ENCODE data around the gene DDT.
A peak's percentile ranks its signal among the peaks of the same experiment; 100 is the strongest.
"Not testable (repeated sequence)": the region's sequence is repeated elsewhere in the genome, so short reads cannot be mapped to it uniquely, and the experiment has no call there.

The DDT gene

DNA sequence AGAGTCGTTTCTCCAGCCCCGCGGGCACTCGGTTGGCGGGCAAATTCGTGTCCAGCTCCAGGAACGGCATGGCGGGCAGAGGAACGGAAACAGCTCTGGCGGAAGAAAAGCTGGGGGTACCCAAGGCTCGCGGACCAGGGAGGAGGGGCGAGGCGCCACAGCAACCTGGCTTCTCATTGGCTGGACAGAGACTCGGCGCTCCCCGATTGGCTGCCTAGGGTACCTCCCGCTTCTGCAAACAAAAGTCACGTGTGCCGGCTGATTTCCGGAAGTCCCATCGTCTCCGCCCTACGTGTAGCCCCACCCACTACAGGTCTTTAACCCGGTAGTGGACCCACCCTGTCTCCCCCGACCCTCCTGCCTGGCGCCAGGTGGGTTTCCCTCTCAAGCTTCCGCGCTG is at the start of gene DDT:
DDT (minus strand) TSS at position 97 of the 400 bp plus-strand sequence; CDS start at position 70, 27 bp downstream.
- not testable (repeated sequence) for H3K27ac ChIP-seq

- TF ChIP-seq CTCF (conservative IDR thresholded peaks at IDR 0.05): no peak
- no peak overlapping the region for H3K27ac ChIP-seq
These were observed 49.1 kb upstream of the DDT start for GRCh38 chr22:24023204-24023789.

GRCh38 chr22:24021304-24021703 is 47.1 kb upstream of the DDT start:
- TF ChIP-seq CTCF (conservative IDR thresholded peaks at IDR 0.05): no peak
- H3K27ac ChIP-seq: no peak overlapping the region

DNA sequence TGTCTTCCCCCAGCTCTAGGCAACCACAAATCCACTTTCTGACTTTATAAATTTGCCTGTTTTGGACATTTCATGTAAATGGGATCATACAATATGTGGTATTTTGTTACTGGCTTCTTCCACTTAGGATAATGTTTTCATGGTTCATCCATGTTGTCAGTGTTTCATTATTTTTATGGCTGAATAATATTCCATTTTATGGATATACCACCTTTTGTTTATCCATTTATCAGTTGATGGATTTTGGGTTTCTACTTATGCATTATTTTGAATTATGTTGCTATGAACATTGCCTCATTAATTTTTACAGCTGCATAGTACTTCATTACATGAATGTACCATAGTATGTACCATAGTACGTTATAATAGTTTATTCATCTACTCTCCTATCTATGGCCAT is 41.9 kb upstream of the DDT start:
- no peak for TF ChIP-seq CTCF (conservative IDR thresholded peaks at IDR 0.05)

DNA sequence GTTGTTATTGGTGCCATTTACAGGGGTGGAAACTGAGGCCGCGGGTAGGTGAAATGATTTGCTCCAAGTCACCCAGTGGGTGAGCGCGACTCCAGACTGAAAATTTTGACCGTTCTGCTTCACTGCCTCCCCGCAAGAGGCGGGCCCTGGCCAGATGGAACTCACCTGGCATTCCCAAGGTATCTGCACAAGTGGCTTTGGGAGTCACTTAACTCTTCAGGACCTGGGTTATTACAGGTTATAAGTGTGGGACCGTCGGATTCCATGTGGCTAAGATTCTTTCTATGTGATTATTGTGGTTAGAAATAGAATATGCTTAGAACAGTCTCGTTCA is 37.5 kb upstream of the DDT start:
- peak overlapping the region; percentile 82 for H3K27ac ChIP-seq
- TF ChIP-seq CTCF (conservative IDR thresholded peaks at IDR 0.05): no peak

More for the DNA sequence above, 41.9 kb upstream of the DDT start:
- no peak overlapping the region for H3K27ac ChIP-seq

- TF ChIP-seq CTCF (conservative IDR thresholded peaks at IDR 0.05): no peak
These were observed 35.8 kb upstream of the DDT start for GRCh38 chr22:24010018-24010391.

GRCh38 chr22:24009227-24010017 is 35.2 kb upstream of the DDT start:
- no peak for TF ChIP-seq CTCF (conservative IDR thresholded peaks at IDR 0.05)
- no peak overlapping the region for H3K27ac ChIP-seq

More at GRCh38 chr22:24010018-24010391, 35.8 kb upstream of the DDT start:
- H3K27ac ChIP-seq: no peak overlapping the region
